ENCODE measurements around the gene PCDHGA12. TPM values are rescaled to one million over a fixed set of nuclear protein-coding genes. Genes with fewer than 3 reads are reported as not detected.

Gene PCDHGA12
- total and polyA plus RNA-seq, 10 of the 15 experiments (the other 5 are each of a cell fraction or from before 2014, with no cell fraction given): 0.04 to 0.79 (median 0.36) TPM; not detected in 2

GRCh38 chr5:141412854-141413539 lies 17.3 kb upstream of the PCDHGA12 start, which contains the start of gene PCDHGA10:
PCDHGA10 (plus strand) TSS chr5:141412987; CDS start chr5:141413176, 189 bp downstream.
- CTCF ChIA-PET: interaction anchor here (0.5 to 10.9 kb wide), 53 partner anchors 8 to 548 kb away, joined by 3 to 245 read pairs (median 5); partner anchors contain the start of genes DIAPH1, PCDHB14, PCDHGA11 and PCDHGA12
- intact Hi-C loops (cut with micrococcal nuclease; ENCODE audit: unreplicated experiment): loop anchor here (1.0 to 2.0 kb wide), 2 partner anchors 92 to 145 kb away; partner anchors contain the start of gene TAF7
- 25% methylated on average over 31 of the region's 31 CpGs for WGBS (ENCODE audit: insufficient coverage, insufficient replicate concordance, low lambda C conversion rate, missing lambda C conversion rate)
- POLR2A ChIA-PET: interaction anchor here (0.7 to 1.0 kb wide), 3 partner anchors 9 to 143 kb away, joined by 3 read pairs; no protein-coding TSS in a partner anchor
- Histone ChIP-seq H3K9ac (ENCODE audit: control insufficient read depth, insufficient read depth, low read length) (peak within 1 kb of the TSS; percentile 67), H3K36me3 (ENCODE audit: control insufficient read depth in 2 of 2, insufficient read depth in 2 of 2, low read length in 1 of 2) (no peaks in the 10 kb centered on the region), H3K4me3 (peak within 1 kb of the TSS; percentile 76), H3K27ac (ENCODE audit: control insufficient read depth, insufficient read depth) (no peak within 1 kb of the TSS), H3K79me2 (ENCODE audit: control insufficient read depth, insufficient read depth, low read length) (no peaks in the 10 kb centered on the region), H3K27me3 (replicated peaks in 1 of 2; ENCODE audit: control insufficient read depth in 2 of 2, insufficient read depth in 2 of 2, low read length in 1 of 2) (peaks cover 0 to 1% of the 10 kb centered on the region in 2 experiments; a peak in 1 of 4 replicates), H3K4me2 (ENCODE audit: control insufficient read depth, insufficient read depth) (peak within 1 kb of the TSS; percentile 93), H4K20me1 (ENCODE audit: control insufficient read depth, insufficient read depth) (no peaks in the 10 kb centered on the region), H3K9me3 (replicated peaks; ENCODE audit: control insufficient read depth, insufficient read depth, low read length) (peaks cover 11% of the 10 kb centered on the region; the same call in 2 of the 3 replicates), H3K4me1 (ENCODE audit: control insufficient read depth, insufficient read depth, low read length) (no peaks in the 10 kb centered on the region; the same call in 1 of the 2 replicates), H2AFZ (ENCODE audit: control insufficient read depth, low read depth, low read length) (peak within 1 kb of the TSS; percentile 93)
- RAD21 ChIA-PET (ENCODE audit: unreplicated experiment): interaction anchor here (0.8 to 3.3 kb wide), 27 partner anchors 8 to 329 kb away, joined by 3 to 42 read pairs (median 4); partner anchors contain the start of genes PCDHGA1, PCDHGA11, PCDHGA12 and PCDHGA4
- DNase-seq (ENCODE audit: low read depth, low spot score) (peak; percentile 27), FAIRE-seq (peak; percentile 7), ATAC-seq (peak; percentile 89)
- in situ Hi-C loops (cut with MboI): no loop called here
- SMC1A ChIA-PET (ENCODE audit: uncharacterized antibody, unreplicated experiment): interaction anchor here (0.6 to 7.4 kb wide), 23 partner anchors 8 to 206 kb away, joined by 3 to 67 read pairs (median 4); partner anchors contain the start of genes DIAPH1, PCDHGA11, PCDHGA12 and PCDHGA9
- BruUV-seq (replicated peaks): TSS peak; percentile 67
- TF ChIP-seq FOXM1 (IDR thresholded peaks at IDR 0.05; ENCODE audit: low read depth, low read length): 0 out of 2 replicates have a peak, but pooled peaks have one; percentile 18
- peak; percentile 86 for TF ChIP-seq RAD21 (IDR thresholded peaks at IDR 0.05; ENCODE audit: insufficient read depth, low read depth, low read length)
- peak; percentile 99 for TF ChIP-seq ZSCAN29 (IDR thresholded peaks at IDR 0.05)
- TF ChIP-seq YY1 (IDR thresholded peaks at IDR 0.05; ENCODE audit: low read depth, low read length): peak; percentile 82
- peak; percentile 17; the same call in 1 of the 2 replicates for TF ChIP-seq EED (IDR thresholded peaks at IDR 0.05; ENCODE audit: low read depth)
- peak; percentile 31 for TF ChIP-seq SKIL (IDR thresholded peaks at IDR 0.05; ENCODE audit: low read depth, poor library complexity, severe bottlenecking)
- no peak for TF ChIP-seq NFXL1 (IDR thresholded peaks at IDR 0.05; ENCODE audit: borderline replicate concordance)
- peak; percentile 45; the same call in 1 of the 2 replicates for TF ChIP-seq IKZF1 (conservative IDR thresholded peaks at IDR 0.05)
- no peak for TF ChIP-seq RB1 (IDR thresholded peaks at IDR 0.05; ENCODE audit: borderline replicate concordance)
- TF ChIP-seq MTA3 (IDR thresholded peaks at IDR 0.05; ENCODE audit: borderline replicate concordance, low read length): 0 out of 2 replicates have a peak, but pooled peaks have one; percentile 41
- TF ChIP-seq RUNX3 (IDR thresholded peaks at IDR 0.05; ENCODE audit: low read length): 0 out of 2 replicates have a peak, but pooled peaks have one; percentile 13
- TF ChIP-seq ZNF592 (IDR thresholded peaks at IDR 0.05): 0 out of 2 replicates have a peak, but pooled peaks have one; percentile 48
- TF ChIP-seq PBX3 (IDR thresholded peaks at IDR 0.05; ENCODE audit: insufficient replicate concordance, low read depth, low read length): no peak
- TF ChIP-seq SMARCA5 (IDR thresholded peaks at IDR 0.05): peak; percentile 55; the same call in 1 of the 2 replicates
- TF ChIP-seq SMC3 (IDR thresholded peaks at IDR 0.05; ENCODE audit: borderline replicate concordance, low read length): peak; percentile 77

All from GM12878 (cell line).